Stimulated activated CD4-positive, alpha-beta T cell treated with anti-CD3 and anti-CD28 coated beads, TNF-alpha, amount 100 ng/mL, for 4 hours (primary cell): Measurements from ENCODE around the gene PTPN11.
"Not testable (repeated sequence)": the region's sequence is repeated elsewhere in the genome, so short reads cannot be mapped to it uniquely, and the experiment has no call there.

Source experiments
- DNase-seq, 3 experiments: peaks; one replicate each; pipeline ENCODE4 v3.0.0-alpha.2; 2020; ENCODE audit warnings: low read depth in 3 of 3

Gene PTPN11

GRCh38 chr12:112448165-112448564, 29.4 kb downstream of the PTPN11 start:
- DNase-seq = not testable (repeated sequence)

- DNase-seq = no peak
Measured at GRCh38 chr12:112450725-112451124, 32.0 kb downstream of the PTPN11 start.

GRCh38 chr12:112456029-112456428, 37.3 kb downstream of the PTPN11 start:
- DNase-seq = no peak

- DNase-seq = not testable (repeated sequence)
Measured at GRCh38 chr12:112457142-112457541, 38.4 kb downstream of the PTPN11 start.

- DNase-seq = no peak
Measured at GRCh38 chr12:112458330-112458729, 39.6 kb downstream of the PTPN11 start.

- DNase-seq = no peak
Measured at GRCh38 chr12:112458751-112459150, 40.0 kb downstream of the PTPN11 start.

- no peak for DNase-seq
Measured at GRCh38 chr12:112463478-112463877, 44.7 kb downstream of the PTPN11 start.

GRCh38 chr12:112464605-112465004, 45.9 kb downstream of the PTPN11 start:
- DNase-seq = no peak

- no peak for DNase-seq
Measured at GRCh38 chr12:112466011-112466422, 47.3 kb downstream of the PTPN11 start.

- no peak for DNase-seq
Measured at GRCh38 chr12:112466835-112467234, 48.1 kb downstream of the PTPN11 start.

- no peak for DNase-seq
Measured at GRCh38 chr12:112468046-112468445, 49.3 kb downstream of the PTPN11 start.

GRCh38 chr12:112473056-112473455, 54.3 kb downstream of the PTPN11 start:
- no peak for DNase-seq

- DNase-seq = no peak
Measured at GRCh38 chr12:112479413-112479812, 60.7 kb downstream of the PTPN11 start.

GRCh38 chr12:112480931-112481330, 62.2 kb downstream of the PTPN11 start:
- DNase-seq = no peak

- no peak for DNase-seq
Measured at GRCh38 chr12:112482733-112483132, 64.0 kb downstream of the PTPN11 start.

GRCh38 chr12:112486361-112486760, 67.6 kb downstream of the PTPN11 start:
- DNase-seq = no peak

- no peak for DNase-seq
Measured at GRCh38 chr12:112488257-112488876, 69.6 kb downstream of the PTPN11 start.

GRCh38 chr12:112489456-112489855, 70.7 kb downstream of the PTPN11 start:
- DNase-seq = no peak

GRCh38 chr12:112496496-112496895, 77.7 kb downstream of the PTPN11 start:
- DNase-seq = no peak

GRCh38 chr12:112498580-112498979, 79.8 kb downstream of the PTPN11 start:
- DNase-seq = no peak

- DNase-seq = no peak
Measured at GRCh38 chr12:112503512-112503911, 84.8 kb downstream of the PTPN11 start.

GRCh38 chr12:112506513-112507166, 87.9 kb downstream of the PTPN11 start:
- no peak for DNase-seq

GRCh38 chr12:112513471-112513870, 94.7 kb downstream of the PTPN11 start:
- no peak for DNase-seq

GRCh38 chr12:112514456-112514855, 95.7 kb downstream of the PTPN11 start:
- no peak for DNase-seq
